Subcutaneous abdominal adipose tissue (tissue), 5 donors: ENCODE measurements around the gene GLT6D1.

Experiments
- H3K27ac ChIP-seq: one replicate; pipeline ENCODE4 v1.7.0; 2013; ENCODE audit warnings: low read depth, mild to moderate bottlenecking, inconsistent platforms, low read length, moderate library complexity
- H3K27me3 ChIP-seq, 5 donors: one replicate each; pipeline ENCODE4 v1.7.0; 2013; ENCODE audit warnings: low read length in 5 of 5, inconsistent platforms in 1 of 5; ENCODE audit not compliant: control insufficient read depth in 5 of 5, insufficient read depth in 4 of 5
- H3K36me3 ChIP-seq, 5 donors: one replicate each; pipeline ENCODE4 v1.7.0; 2013; ENCODE audit warnings: low read length in 5 of 5; ENCODE audit not compliant: control insufficient read depth in 5 of 5, insufficient read depth in 5 of 5
- H3K4me1 ChIP-seq, 5 donors: one replicate each; pipeline ENCODE4 v1.7.0; 2013; ENCODE audit warnings: low read length in 5 of 5, mild to moderate bottlenecking in 3 of 5, moderate library complexity in 1 of 5; ENCODE audit not compliant: control insufficient read depth in 5 of 5, insufficient read depth in 5 of 5
- H3K4me3 ChIP-seq, 5 donors: one replicate each; pipeline ENCODE4 v1.7.0; 2013; ENCODE audit warnings: low read length in 5 of 5, low read depth in 1 of 5
- H3K9ac ChIP-seq, 5 donors: one replicate each; pipeline ENCODE4 v1.7.0; 2013; ENCODE audit warnings: low read length in 5 of 5, mild to moderate bottlenecking in 4 of 5, moderate library complexity in 3 of 5
- H3K9me3 ChIP-seq, 5 donors: one replicate each; pipeline ENCODE4 v1.7.0; 2013; ENCODE audit warnings: low read length in 5 of 5; ENCODE audit not compliant: control insufficient read depth in 5 of 5
- donor health status: healthy.
- donor health status: healthy.
- donor health status: healthy.
- donor health status: healthy.
- donor health status: healthy.

GLT6D1 gene

DNA sequence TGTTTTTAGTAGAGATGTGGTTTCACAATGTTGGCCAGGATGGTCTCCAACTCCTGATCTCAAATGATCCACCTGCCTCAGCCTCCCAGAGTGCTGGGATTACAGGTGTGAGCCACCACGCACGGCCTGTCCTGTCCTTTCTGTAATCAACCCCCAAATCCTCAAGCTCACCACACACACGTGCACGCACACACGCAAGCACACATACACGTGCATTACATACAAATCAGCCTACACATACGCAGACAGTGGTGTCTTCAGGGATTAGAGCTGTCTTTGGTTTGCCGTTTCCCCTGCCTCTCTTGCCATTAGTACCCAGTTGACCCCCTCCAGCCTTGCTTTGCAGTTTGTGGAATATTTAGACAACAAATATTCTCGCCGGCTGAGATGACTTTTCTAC is 6.5 kb downstream of the GLT6D1 start:
- Histone ChIP-seq H3K4me1 (no peaks in the 10 kb centered on the region), H3K27ac (no peak overlapping the region), H3K9ac (no peak overlapping the region), H3K4me3 (no peak overlapping the region), H3K36me3 (no peaks in the 10 kb centered on the region), H3K27me3 (peaks cover 0 to 10% (median 6%) of the 10 kb centered on the region in 5 donors), H3K9me3 (peaks cover 2 to 11% (median 3%) of the 10 kb centered on the region in 5 donors)

DNA sequence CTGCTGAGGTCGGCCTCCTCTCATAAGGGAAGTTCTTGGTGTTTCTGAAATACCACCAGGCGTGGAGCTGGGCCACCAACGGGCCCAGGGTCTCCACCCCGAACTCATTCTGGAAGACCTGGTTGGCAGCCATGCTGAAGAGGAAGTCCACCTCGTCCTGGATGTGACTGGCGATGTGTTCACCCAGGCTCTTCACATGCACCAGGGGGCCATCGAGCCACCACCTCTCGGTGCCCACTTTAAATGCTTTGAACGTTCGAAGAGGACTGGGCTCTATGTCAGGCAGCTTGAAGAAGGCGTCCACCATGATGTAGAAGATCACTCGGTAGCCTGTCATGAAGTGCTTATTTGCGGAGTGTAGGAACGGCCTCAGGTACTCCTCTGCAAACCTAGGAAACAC is 15.1 kb downstream of the GLT6D1 start:
- Histone ChIP-seq H3K27ac (no peak overlapping the region), H3K4me3 (no peak overlapping the region), H3K36me3 (no peaks in the 10 kb centered on the region), H3K27me3 (peaks cover 0 to 13% (median 7%) of the 10 kb centered on the region in 5 donors), H3K9ac (no peak overlapping the region), H3K4me1 (no peaks in the 10 kb centered on the region), H3K9me3 (peaks cover 5 to 21% (median 16%) of the 10 kb centered on the region in 5 donors)

DNA sequence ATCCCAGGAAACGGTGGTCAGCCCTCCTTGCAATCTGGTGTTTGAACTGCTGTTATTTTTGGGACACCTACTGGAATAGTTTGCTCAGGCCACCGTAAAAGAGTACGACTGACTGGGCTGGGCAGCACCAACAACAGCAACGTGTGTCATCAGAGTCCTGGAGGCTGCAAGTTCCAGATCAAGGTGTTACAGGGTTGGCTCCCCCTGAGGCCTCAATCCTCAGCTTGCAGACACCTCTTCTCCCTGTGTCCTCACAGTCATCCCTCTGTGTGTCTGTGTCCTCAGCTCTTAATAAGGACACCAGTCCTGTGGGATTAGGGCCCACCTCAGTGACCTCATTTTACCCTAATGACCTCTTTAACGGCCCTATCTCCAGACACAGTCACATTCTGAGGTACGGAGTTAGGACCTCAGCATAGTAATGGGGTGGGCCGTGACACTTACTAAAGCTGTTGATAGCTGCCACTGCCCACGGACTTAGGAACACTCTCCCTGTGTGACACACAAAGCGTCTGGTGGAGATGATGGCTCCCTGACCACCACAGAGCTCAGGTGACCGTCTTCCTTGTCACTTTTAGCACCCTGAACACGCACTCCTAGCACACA is 16.8 kb downstream of the GLT6D1 start:
- Histone ChIP-seq H3K9me3 (peaks cover 2 to 13% (median 13%) of the 10 kb centered on the region in 5 donors), H3K9ac (no peak overlapping the region), H3K27me3 (peaks cover 5 to 19% (median 17%) of the 10 kb centered on the region in 5 donors), H3K4me1 (no peaks in the 10 kb centered on the region), H3K36me3 (no peaks in the 10 kb centered on the region), H3K4me3 (no peak overlapping the region), H3K27ac (no peak overlapping the region)

DNA sequence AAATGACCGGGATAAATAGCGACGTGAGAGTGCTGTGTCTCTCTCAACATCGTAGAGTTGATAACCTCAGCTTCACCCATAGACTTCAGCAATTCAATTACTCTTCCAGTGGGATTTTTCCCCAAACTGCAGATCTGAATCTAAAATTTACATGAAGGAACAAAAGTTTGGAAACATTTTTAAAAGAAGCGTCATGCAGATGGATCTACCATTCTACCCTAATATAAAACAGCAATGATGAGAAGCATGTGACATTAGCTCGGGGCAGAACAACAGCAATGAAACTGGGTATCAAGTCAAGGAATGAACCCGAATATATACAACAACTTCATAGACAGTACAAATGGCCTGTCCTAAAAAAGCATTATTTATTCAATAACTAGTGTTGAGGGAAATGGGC is 18.8 kb downstream of the GLT6D1 start:
- no peak overlapping the region for H3K4me3 ChIP-seq
- peaks cover 14 to 25% (median 19%) of the 10 kb centered on the region in 5 donors for H3K27me3 ChIP-seq
- H3K27ac ChIP-seq, result no peak overlapping the region
- no peaks in the 10 kb centered on the region for H3K36me3 ChIP-seq
- peaks cover 0 to under 1% (median 0%) of the 10 kb centered on the region in 5 donors for H3K4me1 ChIP-seq
- no peak overlapping the region for H3K9ac ChIP-seq
- H3K9me3 ChIP-seq, result no peaks in the 10 kb centered on the region

DNA sequence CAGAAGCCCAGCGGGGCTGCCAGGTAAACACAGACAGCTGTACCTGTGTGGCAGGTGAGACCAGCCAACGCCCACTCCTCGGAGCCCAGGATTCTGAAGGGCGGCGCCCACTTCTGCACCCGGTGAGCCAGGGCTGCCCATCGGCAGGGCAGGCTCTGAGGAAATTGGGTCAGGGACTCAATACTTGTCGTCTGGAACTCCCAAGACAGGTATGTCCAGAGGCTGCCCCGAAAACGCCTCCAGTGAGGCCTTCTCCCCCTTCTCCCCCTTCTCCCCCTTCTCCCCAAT is 19.8 kb downstream of the GLT6D1 start:
- Histone ChIP-seq H3K4me3 (no peak overlapping the region), H3K27me3 (peaks cover 17 to 30% (median 20%) of the 10 kb centered on the region in 5 donors), H3K4me1 (peaks cover 0 to 2% (median 0%) of the 10 kb centered on the region in 5 donors), H3K9me3 (no peaks in the 10 kb centered on the region), H3K9ac (no peak overlapping the region), H3K27ac (no peak overlapping the region), H3K36me3 (no peaks in the 10 kb centered on the region)

DNA sequence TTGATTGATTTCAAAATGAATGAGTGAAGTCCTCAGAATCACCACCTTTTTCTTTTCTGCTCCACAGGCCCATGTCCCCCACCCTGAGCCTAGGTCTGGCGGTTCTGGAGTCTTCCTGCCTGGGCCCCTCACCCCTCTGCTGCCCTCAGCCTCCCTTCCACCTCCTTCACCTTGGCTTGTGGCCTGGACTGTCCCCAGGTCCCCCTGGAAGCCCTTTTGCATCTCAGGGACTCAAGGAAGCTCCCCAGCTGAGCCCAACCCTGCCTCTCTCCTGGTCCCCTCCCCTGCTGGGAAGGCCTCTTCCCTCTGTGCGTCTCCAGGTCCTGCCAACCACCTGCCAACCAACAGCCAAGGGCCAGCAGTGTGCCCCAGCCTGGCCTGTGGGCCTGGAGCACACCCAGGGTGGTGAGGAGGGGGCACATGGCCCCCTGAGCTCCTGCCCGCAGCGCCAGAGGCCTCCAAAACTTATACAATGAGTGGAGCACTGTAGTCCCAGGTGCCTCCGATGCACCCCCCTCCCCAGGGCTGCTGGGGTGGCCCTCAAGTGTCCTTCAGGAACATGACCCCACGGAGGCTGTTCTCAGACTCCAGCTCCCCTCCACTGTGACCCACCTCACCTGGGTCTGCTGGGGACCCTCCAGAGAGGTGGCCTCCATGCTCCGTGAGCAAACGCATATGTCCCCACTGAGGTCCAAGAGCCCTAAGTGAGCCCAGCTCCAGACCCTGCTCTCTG is 20.3 kb downstream of the GLT6D1 start:
- H3K4me3 ChIP-seq, result no peak overlapping the region
- H3K27ac ChIP-seq, result no peak overlapping the region
- H3K4me1 ChIP-seq, result peaks cover 0 to 2% (median 0%) of the 10 kb centered on the region in 5 donors
- no peaks in the 10 kb centered on the region for H3K36me3 ChIP-seq
- no peaks in the 10 kb centered on the region for H3K9me3 ChIP-seq
- H3K27me3 ChIP-seq, result peaks cover 18 to 30% (median 23%) of the 10 kb centered on the region in 5 donors
- H3K9ac ChIP-seq, result no peak overlapping the region

DNA sequence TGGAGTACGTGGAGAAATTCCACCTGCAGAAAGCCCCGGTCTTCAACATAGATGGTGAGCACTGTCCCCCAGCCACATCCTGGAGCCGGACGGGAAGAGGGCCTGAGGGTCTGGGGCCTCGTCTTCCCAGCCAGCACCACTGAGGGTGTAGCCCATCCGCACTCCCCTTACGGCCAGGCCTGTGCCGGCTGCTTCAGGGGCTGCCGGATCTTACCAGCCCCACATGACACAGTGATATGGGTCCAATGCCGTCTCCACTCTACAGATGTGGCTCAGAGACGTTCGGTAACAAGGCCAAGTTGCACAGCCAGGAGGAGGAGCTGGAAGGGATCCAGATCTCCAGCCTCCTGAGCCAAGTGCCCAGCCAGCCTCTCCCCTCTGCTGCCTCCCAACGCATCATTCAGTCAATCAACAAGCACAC is 21.3 kb downstream of the GLT6D1 start:
- no peak overlapping the region for H3K9ac ChIP-seq
- H3K4me3 ChIP-seq, result no peak overlapping the region
- no peaks in the 10 kb centered on the region for H3K36me3 ChIP-seq
- peaks cover 0 to 2% (median 0%) of the 10 kb centered on the region in 5 donors for H3K4me1 ChIP-seq
- no peak overlapping the region for H3K27ac ChIP-seq
- H3K27me3 ChIP-seq, result peaks cover 18 to 36% (median 27%) of the 10 kb centered on the region in 5 donors
- no peaks in the 10 kb centered on the region for H3K9me3 ChIP-seq

DNA sequence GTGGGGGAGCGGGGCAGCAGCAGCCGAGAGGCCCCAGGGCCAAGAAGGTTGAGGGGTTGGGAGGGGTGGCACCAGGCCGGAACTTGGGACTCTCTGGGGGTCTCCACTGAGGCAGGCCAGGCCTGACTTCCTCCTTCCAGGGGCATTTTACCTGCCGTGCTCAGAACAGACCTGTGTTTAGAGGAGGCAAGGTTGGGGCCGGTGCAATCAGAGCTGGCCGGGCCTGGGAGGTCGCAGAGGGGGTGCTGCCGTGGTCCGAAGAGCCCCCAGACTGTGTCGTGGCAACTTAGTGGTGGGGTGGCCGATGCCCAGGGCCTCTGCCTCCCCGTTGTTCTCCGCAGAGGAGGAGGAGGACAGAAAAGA is 21.8 kb downstream of the GLT6D1 start:
- peaks cover 0 to 2% (median 0%) of the 10 kb centered on the region in 5 donors for H3K4me1 ChIP-seq
- H3K36me3 ChIP-seq, result no peaks in the 10 kb centered on the region
- peaks cover 21 to 40% (median 28%) of the 10 kb centered on the region in 5 donors for H3K27me3 ChIP-seq
- H3K27ac ChIP-seq, result no peak overlapping the region
- no peaks in the 10 kb centered on the region for H3K9me3 ChIP-seq
- H3K4me3 ChIP-seq, result no peak overlapping the region
- no peak overlapping the region for H3K9ac ChIP-seq

DNA sequence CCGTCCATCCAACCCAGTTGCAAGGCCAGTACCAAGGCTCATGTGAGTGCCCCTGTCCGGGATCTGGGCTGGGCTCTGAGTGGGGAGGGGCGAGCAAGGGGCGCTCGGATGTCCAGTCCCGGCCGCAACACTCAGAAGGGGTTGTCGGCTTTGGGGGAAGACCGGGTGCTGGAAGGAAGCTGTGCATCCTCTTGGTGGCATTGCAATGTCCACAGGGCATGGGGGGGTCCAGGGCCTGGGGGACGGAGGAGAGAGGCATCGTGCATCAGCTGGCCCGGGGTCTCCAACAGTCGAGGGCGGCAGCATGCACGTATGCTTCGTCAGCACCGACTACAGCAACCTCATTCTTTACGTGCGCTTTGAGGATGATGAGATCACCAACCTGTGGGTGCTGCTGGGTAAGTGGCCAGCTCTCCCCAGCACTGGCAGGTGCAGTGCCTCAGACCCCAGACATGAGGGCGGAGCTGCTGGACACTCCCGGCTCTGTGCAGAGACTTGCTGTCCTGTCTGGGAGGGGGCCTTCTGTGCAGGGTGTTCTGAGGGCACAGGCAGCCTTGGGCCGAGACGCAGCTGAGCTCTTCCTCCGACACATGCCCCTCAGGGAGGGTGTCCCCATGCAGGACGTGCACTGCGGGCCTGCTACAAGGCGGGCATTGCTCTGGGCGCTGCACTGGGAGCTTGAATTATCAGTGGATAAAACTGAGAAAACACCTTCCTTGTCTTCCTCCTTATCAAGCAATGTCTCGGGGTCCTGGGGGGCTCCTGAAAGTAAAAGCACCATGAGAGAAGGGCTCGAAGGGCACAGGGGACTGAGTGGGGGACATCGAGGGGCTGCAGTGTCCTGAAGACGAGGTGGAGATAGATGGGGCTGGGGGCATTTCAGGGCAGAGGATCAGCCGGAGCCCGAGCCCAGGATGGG is 22.5 kb downstream of the GLT6D1 start:
- no peak overlapping the region for H3K9ac ChIP-seq
- H3K9me3 ChIP-seq, result no peaks in the 10 kb centered on the region
- H3K27me3 ChIP-seq, result peaks cover 28 to 47% (median 33%) of the 10 kb centered on the region in 5 donors

More for the DNA sequence above, 22.5 kb downstream of the GLT6D1 start:
- Histone ChIP-seq H3K4me3 (no peak overlapping the region), H3K4me1 (peaks cover 0 to 2% (median 0%) of the 10 kb centered on the region in 5 donors), H3K27ac (no peak overlapping the region), H3K36me3 (no peaks in the 10 kb centered on the region)
